ENCODE measurements around the gene FZD10.

Gene FZD10

GRCh38 chr12:130131801-130132200 lies 30.5 kb upstream of the FZD10 start:
- no peak for DNase-seq (ENCODE audit: low spot score)

- no peak for DNase-seq (ENCODE audit: low spot score)
Measured at GRCh38 chr12:130132831-130133511, 29.3 kb upstream of the FZD10 start.

GRCh38 chr12:130133851-130134562 lies 28.3 kb upstream of the FZD10 start:
- no peak for DNase-seq (ENCODE audit: low spot score)

- no peak for DNase-seq (ENCODE audit: low spot score)
Measured at GRCh38 chr12:130134563-130134915, 27.7 kb upstream of the FZD10 start.

- DNase-seq (ENCODE audit: low spot score), result no peak
Measured at GRCh38 chr12:130136509-130137039, 25.7 kb upstream of the FZD10 start.

GRCh38 chr12:130137040-130138018 lies 24.9 kb upstream of the FZD10 start:
- DNase-seq (ENCODE audit: low spot score), result no peak

- no peak for DNase-seq (ENCODE audit: low spot score)
Measured at GRCh38 chr12:130138478-130138877, 23.8 kb upstream of the FZD10 start.

- DNase-seq (ENCODE audit: low spot score), result no peak
Measured at GRCh38 chr12:130139567-130140421, 22.5 kb upstream of the FZD10 start.

GRCh38 chr12:130141105-130141504 lies 21.2 kb upstream of the FZD10 start:
- DNase-seq (ENCODE audit: low spot score), result no peak

GRCh38 chr12:130141901-130142683 lies 20.2 kb upstream of the FZD10 start:
- DNase-seq (ENCODE audit: low spot score), result no peak

- DNase-seq (ENCODE audit: low spot score), result no peak
Measured at GRCh38 chr12:130142736-130143135, 19.5 kb upstream of the FZD10 start.

- DNase-seq (ENCODE audit: low spot score), result no peak
Measured at GRCh38 chr12:130143136-130143535, 19.1 kb upstream of the FZD10 start.

- DNase-seq (ENCODE audit: low spot score), result no peak
Measured at GRCh38 chr12:130144256-130144655, 18.0 kb upstream of the FZD10 start.

GRCh38 chr12:130145731-130146130 lies 16.5 kb upstream of the FZD10 start:
- DNase-seq (ENCODE audit: low spot score), result no peak

GRCh38 chr12:130146176-130146931 lies 15.9 kb upstream of the FZD10 start:
- DNase-seq (ENCODE audit: low spot score), result no peak

- DNase-seq (ENCODE audit: low spot score), result no peak
Measured at GRCh38 chr12:130147875-130148596, 14.2 kb upstream of the FZD10 start.

- no peak for DNase-seq (ENCODE audit: low spot score)
Measured at GRCh38 chr12:130151846-130152245, 10.4 kb upstream of the FZD10 start.

- no peak for DNase-seq (ENCODE audit: low spot score)
Measured at GRCh38 chr12:130152386-130152785, 9.9 kb upstream of the FZD10 start.

GRCh38 chr12:130153803-130154202 lies 8.5 kb upstream of the FZD10 start:
- DNase-seq (ENCODE audit: low spot score), result no peak
